AG04449 (cell line): Measurements from ENCODE around the gene NPIPB8.
"Not testable (repeated sequence)": the region's sequence is repeated elsewhere in the genome, so short reads cannot be mapped to it uniquely, and the experiment has no call there.

Experiments used
- CTCF ChIA-PET: fragments of 350-600 bp; formaldehyde crosslinking; extraction: SDS; loops from one replicate; lab custom pipeline; 2021; ENCODE audit warnings: antibody characterized with exemption; lab: Yijun Ruan, JAX
- POLR2A ChIA-PET: fragments of 400-600, 350-600 bp; formaldehyde crosslinking; extraction: SDS; loops from one replicate; lab custom pipeline; 2020; ENCODE audit warnings: antibody characterized with exemption, inconsistent platforms; lab: Yijun Ruan, JAX
- DNase-seq: peaks from one replicate; pipeline ENCODE4 v3.0.0-alpha.2; 2010; ENCODE audit warnings: low read depth, low spot score
- H3K4me3 ChIP-seq: 2 replicates; pipeline ENCODE4 v1.5.1; 2011; ENCODE audit warnings: low read depth, mild to moderate bottlenecking, control low read depth, low read length
- TF ChIP-seq, protein P1 (sequence below): IDR thresholded peaks from one replicate; pipeline ENCODE4 v1.5.1; 2011; ENCODE audit warnings: mild to moderate bottlenecking, moderate library complexity, low read length, control low read depth, inconsistent platforms; ENCODE audit not compliant: insufficient read depth; ENCODE audit errors: missing control alignments

Gene NPIPB8

DNA sequence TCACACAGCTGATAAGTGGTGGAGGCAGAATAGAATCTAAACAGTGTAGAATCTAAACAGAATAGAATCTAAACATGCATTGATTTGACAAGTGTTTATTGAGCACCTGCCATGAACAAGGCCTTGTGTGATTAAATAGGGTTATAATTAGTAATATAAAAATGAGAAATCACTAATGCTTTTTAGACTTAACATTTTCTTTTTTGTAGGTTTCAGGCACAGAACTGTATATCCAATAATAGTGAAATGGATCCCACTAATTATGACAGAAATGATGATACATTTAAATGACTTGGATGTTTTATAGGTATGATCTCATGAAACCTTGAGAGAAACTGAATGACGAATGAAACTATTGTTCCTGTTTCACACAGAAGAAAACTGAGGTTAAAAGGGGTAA, at the start of gene NPIPB8:
TSS of gene NPIPB8 (plus strand) at position 301 of the 400 bp plus-strand sequence. CDS start 296 bp downstream, outside the sequence.
- DNase-seq, CTCF ChIA-PET, H3K4me3 ChIP-seq: not testable (repeated sequence)

DNA sequence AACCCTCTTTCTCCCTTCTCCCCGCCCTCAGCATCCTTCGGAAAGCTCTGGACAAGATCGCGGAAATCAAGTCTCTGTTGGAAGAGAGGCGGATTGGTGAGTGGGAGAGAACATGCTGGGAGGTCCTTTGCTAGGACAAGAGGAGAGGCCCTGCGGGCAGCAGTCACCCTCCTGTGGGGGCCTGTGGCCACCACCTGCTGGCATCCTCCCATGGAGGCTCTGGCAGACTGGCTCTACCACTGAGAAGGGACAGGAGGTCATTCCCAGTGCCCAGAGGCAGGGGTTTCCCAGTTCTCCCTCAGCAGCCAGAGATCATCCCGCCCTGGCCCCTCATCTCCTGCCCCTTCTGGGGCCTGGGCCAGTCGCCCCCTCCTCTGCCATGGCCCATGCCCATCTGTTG, 48.8 kb upstream of the NPIPB8 start:
- ChIA-PET POLR2A (interaction anchor here (0.6 kb wide), 1 partner anchor 73 kb away, joined by 6 read pairs; no protein-coding TSS in a partner anchor), CTCF (no interaction called here)
- TF ChIP-seq, protein P1, sequence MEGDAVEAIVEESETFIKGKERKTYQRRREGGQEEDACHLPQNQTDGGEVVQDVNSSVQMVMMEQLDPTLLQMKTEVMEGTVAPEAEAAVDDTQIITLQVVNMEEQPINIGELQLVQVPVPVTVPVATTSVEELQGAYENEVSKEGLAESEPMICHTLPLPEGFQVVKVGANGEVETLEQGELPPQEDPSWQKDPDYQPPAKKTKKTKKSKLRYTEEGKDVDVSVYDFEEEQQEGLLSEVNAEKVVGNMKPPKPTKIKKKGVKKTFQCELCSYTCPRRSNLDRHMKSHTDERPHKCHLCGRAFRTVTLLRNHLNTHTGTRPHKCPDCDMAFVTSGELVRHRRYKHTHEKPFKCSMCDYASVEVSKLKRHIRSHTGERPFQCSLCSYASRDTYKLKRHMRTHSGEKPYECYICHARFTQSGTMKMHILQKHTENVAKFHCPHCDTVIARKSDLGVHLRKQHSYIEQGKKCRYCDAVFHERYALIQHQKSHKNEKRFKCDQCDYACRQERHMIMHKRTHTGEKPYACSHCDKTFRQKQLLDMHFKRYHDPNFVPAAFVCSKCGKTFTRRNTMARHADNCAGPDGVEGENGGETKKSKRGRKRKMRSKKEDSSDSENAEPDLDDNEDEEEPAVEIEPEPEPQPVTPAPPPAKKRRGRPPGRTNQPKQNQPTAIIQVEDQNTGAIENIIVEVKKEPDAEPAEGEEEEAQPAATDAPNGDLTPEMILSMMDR: no peak
- H3K4me3 ChIP-seq: no peak overlapping the region
- DNase-seq: no peak

More for the DNA sequence above, at the start of gene NPIPB8:
- POLR2A ChIA-PET: not testable (repeated sequence)

DNA sequence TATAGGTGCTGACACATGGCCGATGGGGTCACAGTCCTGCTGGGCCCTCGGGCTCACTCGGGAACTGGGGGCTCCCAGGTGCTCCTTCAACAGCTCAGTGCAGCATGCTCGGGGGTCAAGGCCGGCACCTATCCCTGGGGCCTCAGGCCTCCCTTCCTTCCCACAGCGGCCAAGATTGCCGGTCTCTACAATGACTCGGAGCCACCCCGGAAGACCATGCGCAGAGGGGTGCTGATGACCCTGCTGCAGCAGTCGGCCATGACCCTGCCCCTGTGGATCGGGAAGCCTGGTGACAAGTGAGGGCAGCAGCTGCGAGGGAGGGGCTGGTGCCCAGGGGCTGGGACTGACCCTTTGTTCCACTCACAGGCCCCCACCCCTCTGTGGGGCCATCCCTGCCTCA, 47.9 kb upstream of the NPIPB8 start:
- no peak overlapping the region for H3K4me3 ChIP-seq
- ChIA-PET POLR2A (no interaction called here), CTCF (no interaction called here)
- DNase-seq: no peak
- TF ChIP-seq, protein P1: no peak

DNA sequence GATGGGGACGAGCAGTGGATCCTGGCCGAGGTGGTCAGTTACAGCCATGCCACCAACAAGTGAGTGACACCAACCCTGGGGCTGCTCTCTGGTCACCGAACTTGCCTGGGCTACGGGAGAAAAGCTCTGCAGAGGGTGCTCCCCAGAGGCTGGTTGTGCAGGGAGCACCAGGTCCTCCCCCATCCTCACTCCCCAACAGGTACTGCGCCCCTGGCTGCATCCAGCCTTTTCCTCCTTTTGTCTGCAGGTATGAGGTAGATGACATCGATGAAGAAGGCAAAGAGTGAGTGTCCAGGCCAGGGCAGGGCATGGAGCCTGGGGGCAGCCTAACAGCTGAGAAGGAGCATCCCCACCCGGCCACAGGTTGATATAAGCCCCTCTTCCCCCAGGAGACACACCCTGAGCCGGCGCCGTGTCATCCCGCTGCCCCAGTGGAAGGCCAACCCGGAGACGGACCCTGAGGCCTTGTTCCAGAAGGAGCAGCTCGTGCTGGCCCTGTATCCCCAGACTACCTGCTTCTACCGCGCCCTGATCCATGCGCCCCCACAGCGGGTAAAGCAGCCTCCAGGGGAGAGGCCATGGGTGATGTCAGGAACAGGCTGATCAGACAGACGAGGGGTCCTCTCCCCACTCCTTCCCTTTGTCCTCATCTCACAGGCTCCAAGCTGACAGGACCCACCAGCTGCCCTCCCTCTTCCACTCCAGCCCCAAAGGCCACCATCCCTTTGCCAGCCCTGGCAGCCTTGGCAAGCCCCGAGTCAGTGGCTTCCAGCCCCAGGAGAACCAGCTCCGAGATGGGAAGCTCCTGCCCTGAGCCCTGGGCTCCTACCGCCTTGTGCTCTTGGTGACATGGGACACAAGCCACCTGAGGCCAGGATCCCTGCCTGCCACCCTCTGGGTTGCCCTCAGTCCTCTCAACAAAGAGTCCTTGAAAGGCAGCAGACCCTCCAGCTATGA, 47.2 kb upstream of the NPIPB8 start:
- POLR2A ChIA-PET: no interaction called here
- no peak for DNase-seq
- TF ChIP-seq, protein P1: no peak
- H3K4me3 ChIP-seq: no peak overlapping the region
- CTCF ChIA-PET: no interaction called here

DNA sequence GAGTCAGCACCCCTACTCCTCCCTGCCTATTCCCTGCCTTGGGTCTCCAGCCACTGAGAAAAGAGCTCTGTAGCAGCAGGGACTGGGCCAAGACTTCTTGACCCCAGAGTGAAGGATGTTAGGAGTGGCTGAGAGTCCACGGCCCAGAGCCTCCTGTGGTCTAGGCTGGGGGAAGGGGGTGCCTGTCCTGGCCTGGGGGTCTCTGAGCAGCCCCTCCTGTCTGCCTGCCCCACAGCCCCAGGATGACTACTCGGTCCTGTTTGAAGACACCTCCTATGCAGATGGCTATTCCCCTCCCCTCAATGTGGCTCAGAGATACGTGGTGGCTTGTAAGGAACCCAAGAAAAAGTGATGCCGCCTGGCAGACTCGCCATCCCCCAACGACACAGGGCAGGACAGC, 46.5 kb upstream of the NPIPB8 start:
- TF ChIP-seq, protein P1: no peak
- H3K4me3 ChIP-seq: no peak overlapping the region
- DNase-seq: no peak
- ChIA-PET POLR2A (no interaction called here), CTCF (no interaction called here)

- H3K4me3 ChIP-seq: no peak overlapping the region
- TF ChIP-seq, protein P1: no peak
- ChIA-PET CTCF (no interaction called here), POLR2A (no interaction called here)
- no peak for DNase-seq
Observed at GRCh38 chr16:28592511-28592910, 45.4 kb upstream of the NPIPB8 start.
